Uterus (tissue), 4 donors: ENCODE data around the gene TSR2. TPM values are rescaled to one million over a fixed set of nuclear protein-coding genes. Genes with fewer than 3 reads are reported as not detected.

Source experiments
- DNase-seq, 2 donors: peaks; one replicate each; pipeline ENCODE4 v3.0.0-alpha.2; 2019 to 2020
- H3K27ac ChIP-seq, 2 donors: fragments of 200-600 bp; sonication (generic); 1 replicate in 1 of 2; 2 replicates in 1 of 2; pipeline ENCODE4 v1.5.1; 2016 to 2018
- H3K27me3 ChIP-seq, 2 donors: fragments of 200-600 bp; sonication (generic); one replicate each; pipeline ENCODE4 v1.5.1; 2018 to 2019; ENCODE audit warnings: control low read depth in 1 of 2
- H3K36me3 ChIP-seq, 2 donors: fragments of 200-600 bp; sonication (generic); one replicate each; pipeline ENCODE4 v1.5.1; 2019; ENCODE audit warnings: control low read depth in 1 of 2
- H3K4me1 ChIP-seq, 2 donors: fragments of 200-600 bp; sonication (generic); one replicate each; pipeline ENCODE4 v1.5.1; 2018 to 2019; ENCODE audit warnings: control low read depth in 1 of 2
- H3K4me3 ChIP-seq, 2 donors: fragments of 200-600 bp; sonication (generic); 1 replicate in 1 of 2; 2 replicates in 1 of 2; pipeline ENCODE4 v1.5.1; 2018 to 2019; ENCODE audit warnings: mild to moderate bottlenecking in 1 of 2
- H3K9me3 ChIP-seq, 2 donors: fragments of 200-600 bp; sonication (generic); one replicate each; pipeline ENCODE4 v1.5.1; 2019; ENCODE audit warnings: control low read depth in 1 of 2
- CTCF ChIP-seq, 4 experiments: fragments of 200-600 bp in 2 of 4; fragments of 450-650 bp in 2 of 4; sonication (generic) in 2 of 4; IDR thresholded peaks; one replicate each; pipeline ENCODE4 v1.5.1; 2016 to 2019; ENCODE audit warnings: antibody characterized with exemption in 4 of 4, mild to moderate bottlenecking in 2 of 4, moderate library complexity in 1 of 4
- POLR2A ChIP-seq, 2 donors: fragments of 450-650 bp; IDR thresholded peaks; one replicate each; pipeline ENCODE4 v1.6.1; 2016; ENCODE audit warnings: antibody characterized with exemption in 2 of 2, mild to moderate bottlenecking in 1 of 2, moderate library complexity in 1 of 2
- intact Hi-C: fragments of 100-400 bp; cut with DNase I; formaldehyde crosslinking; loops from one replicate; pipeline ENCODE4 v1.15.1; 2023; ENCODE audit warnings: low total_unique reads
- total RNA-seq, 4 donors: library from RNA; depleted of rRNA in 3 of 4; stranded (reverse); fragments of >200 nt in 3 of 4; gene quantifications; one replicate each; pipeline versions ENCODE4 v1.1.0 to v1.2.4, GENCODE V29; 2014 to 2023
- donor health status: DM: yes; HTN: yes; CAD: no.

TSR2 gene
- 10 to 100 TPM in 3 of 4 donors, 1 to 10 TPM in 1; 5.6 to 46.3 (median 14.6) TPM for total RNA-seq

GRCh38 chrX:54439960-54440871, at the start of gene TSR2:
TSS of gene TSR2 (plus strand) at chrX:54440404. CDS start at chrX:54440422, 18 bp downstream.
- H3K4me1 ChIP-seq = no peaks in the 10 kb centered on the region
- intact Hi-C loops = no loop called here
- H3K27ac ChIP-seq = peak within 1 kb of the TSS; percentile 68 to 80
- H3K36me3 ChIP-seq = no peaks in the 10 kb centered on the region
- TF ChIP-seq CTCF (IDR thresholded peaks at IDR 0.05) = no peak
- peak; percentile 41 to 61 for TF ChIP-seq POLR2A (IDR thresholded peaks at IDR 0.05)
- no peaks in the 10 kb centered on the region for H3K9me3 ChIP-seq
- H3K27me3 ChIP-seq = no peaks in the 10 kb centered on the region
- peak; percentile 78 to 79 for DNase-seq
- peak within 1 kb of the TSS; percentile 73 to 91 for H3K4me3 ChIP-seq

- no peak for DNase-seq
- no peaks in the 10 kb centered on the region for H3K27me3 ChIP-seq
- H3K9me3 ChIP-seq = no peaks in the 10 kb centered on the region
- no peak overlapping the region for H3K27ac ChIP-seq
- no peaks in the 10 kb centered on the region for H3K4me1 ChIP-seq
- intact Hi-C loops = no loop called here
- no peak overlapping the region for H3K4me3 ChIP-seq
- TF ChIP-seq POLR2A (IDR thresholded peaks at IDR 0.05) (no peak), CTCF (IDR thresholded peaks at IDR 0.05) (no peak)
- no peaks in the 10 kb centered on the region for H3K36me3 ChIP-seq
Measured at GRCh38 chrX:54397113-54397512, 43.1 kb upstream of the TSR2 start.

GRCh38 chrX:54407266-54407665, 32.9 kb upstream of the TSR2 start:
- Histone ChIP-seq H3K36me3 (no peaks in the 10 kb centered on the region), H3K27ac (no peak overlapping the region), H3K27me3 (no peaks in the 10 kb centered on the region), H3K4me3 (no peak overlapping the region), H3K4me1 (no peaks in the 10 kb centered on the region), H3K9me3 (no peaks in the 10 kb centered on the region)
- TF ChIP-seq POLR2A (IDR thresholded peaks at IDR 0.05) = no peak
- no peak for TF ChIP-seq CTCF (IDR thresholded peaks at IDR 0.05)
- intact Hi-C loops = loop anchor here (10.0 kb wide), 1 partner anchor 58 kb away; no protein-coding TSS in a partner anchor
- DNase-seq = no peak

GRCh38 chrX:54411732-54412131, 28.5 kb upstream of the TSR2 start:
- no peak for DNase-seq
- Histone ChIP-seq H3K27me3 (no peaks in the 10 kb centered on the region), H3K4me1 (no peaks in the 10 kb centered on the region), H3K9me3 (no peaks in the 10 kb centered on the region), H3K27ac (no peak overlapping the region), H3K36me3 (no peaks in the 10 kb centered on the region), H3K4me3 (no peak overlapping the region)
- TF ChIP-seq CTCF (IDR thresholded peaks at IDR 0.05) (no peak), POLR2A (IDR thresholded peaks at IDR 0.05) (no peak)
- intact Hi-C loops = no loop called here

GRCh38 chrX:54413753-54414152, 26.5 kb upstream of the TSR2 start:
- no peak overlapping the region for H3K27ac ChIP-seq
- no peaks in the 10 kb centered on the region for H3K36me3 ChIP-seq
- no peaks in the 10 kb centered on the region for H3K9me3 ChIP-seq
- H3K4me3 ChIP-seq = no peak overlapping the region
- no peak for DNase-seq
- H3K27me3 ChIP-seq = no peaks in the 10 kb centered on the region
- TF ChIP-seq CTCF (IDR thresholded peaks at IDR 0.05) = no peak
- no peak for TF ChIP-seq POLR2A (IDR thresholded peaks at IDR 0.05)
- H3K4me1 ChIP-seq = no peaks in the 10 kb centered on the region
- intact Hi-C loops = no loop called here
